Right lobe of liver (tissue), 4 donors: Measurements from ENCODE around the gene CD58.

ENCODE experiments used
- CTCF ChIP-seq, 4 donors: fragments of 200-600 bp in 3 of 4; fragments of 450-650 bp in 1 of 4; IDR thresholded peaks; one replicate each; pipeline versions ENCODE4 v1.5.1 to v1.8.0; 2016 to 2022; ENCODE audit warnings: antibody characterized with exemption in 4 of 4, mild to moderate bottlenecking in 2 of 4
- POLR2A ChIP-seq: fragments of 450-650 bp; IDR thresholded peaks from one replicate; pipeline ENCODE4 v1.6.1; 2017; ENCODE audit warnings: antibody characterized with exemption, mild to moderate bottlenecking
- donor health status: DM: no; HTN: no; CAD: no.
- donor health status: DM: no; HTN: no; CAD: no.
- donor health status: DM: no; HTN: yes; CAD: no.

- TF ChIP-seq CTCF (IDR thresholded peaks at IDR 0.05) (no peak), POLR2A (no peak)
These were observed 2.0 kb downstream of the CD58 start for GRCh38 chr1:116568662-116569380.
